Thoracic aorta (tissue), 2 donors: ENCODE results near the gene EPYC. TPM values are rescaled to one million over a fixed set of nuclear protein-coding genes. Genes with fewer than 3 reads are reported as not detected.
"Not testable (repeated sequence)": the region's sequence is repeated elsewhere in the genome, so short reads cannot be mapped to it uniquely, and the experiment has no call there.

Experiments
- ATAC-seq: fragments of 150-250 bp; one replicate; pipeline ENCODE4 v1.8.0; 2017; ENCODE audit warnings: low read depth; ENCODE audit not compliant: insufficient number of reproducible peaks, low FRiP score
- DNase-seq: peaks from one replicate; pipeline ENCODE4 v3.0.0-alpha.2; 2020; ENCODE audit warnings: low spot score
- H3K27ac ChIP-seq, 2 donors: fragments of 200-600 bp; sonication (generic); 1 replicate in 1 of 2; 2 replicates in 1 of 2; pipeline ENCODE4 v1.5.1; 2016; ENCODE audit warnings: mild to moderate bottlenecking in 2 of 2, moderate library complexity in 2 of 2
- H3K27me3 ChIP-seq: fragments of 200-600 bp; sonication (generic); replicated peaks from 2 replicates; pipeline ENCODE4 v1.6.0; 2016; ENCODE audit warnings: mild to moderate bottlenecking; ENCODE audit not compliant: insufficient read depth
- H3K36me3 ChIP-seq: fragments of 200-600 bp; sonication (generic); one replicate; pipeline ENCODE4 v1.5.1; 2016
- H3K4me1 ChIP-seq, 2 donors: fragments of 200-600 bp; sonication (generic); 1 replicate in 1 of 2; 2 replicates in 1 of 2; pipeline versions ENCODE4 v1.5.1 to v1.6.0; 2016; ENCODE audit warnings: low read depth in 2 of 2, mild to moderate bottlenecking in 1 of 2; ENCODE audit not compliant: control insufficient read depth in 1 of 2
- H3K4me3 ChIP-seq: fragments of 200-600 bp; sonication (generic); 2 replicates; pipeline ENCODE4 v1.5.1; 2016; ENCODE audit warnings: mild to moderate bottlenecking
- H3K9me3 ChIP-seq: fragments of 200-600 bp; sonication (generic); 2 replicates; pipeline ENCODE4 v1.5.1; 2016
- total RNA-seq, 2 donors: library from RNA; depleted of rRNA; stranded (reverse); fragments of >200 nt; gene quantifications; one replicate each; pipeline versions ENCODE4 v1.1.0 to v1.2.3, GENCODE V29; 2016
- TF ChIP-seq, protein P1 (sequence below): fragments of 200-600 bp; sonication (generic); IDR thresholded peaks from one replicate; pipeline ENCODE4 v1.5.1; 2019; ENCODE audit warnings: antibody characterized with exemption

EPYC gene
- total RNA-seq, 2 donors from 2014 or later, result not detected

DNA sequence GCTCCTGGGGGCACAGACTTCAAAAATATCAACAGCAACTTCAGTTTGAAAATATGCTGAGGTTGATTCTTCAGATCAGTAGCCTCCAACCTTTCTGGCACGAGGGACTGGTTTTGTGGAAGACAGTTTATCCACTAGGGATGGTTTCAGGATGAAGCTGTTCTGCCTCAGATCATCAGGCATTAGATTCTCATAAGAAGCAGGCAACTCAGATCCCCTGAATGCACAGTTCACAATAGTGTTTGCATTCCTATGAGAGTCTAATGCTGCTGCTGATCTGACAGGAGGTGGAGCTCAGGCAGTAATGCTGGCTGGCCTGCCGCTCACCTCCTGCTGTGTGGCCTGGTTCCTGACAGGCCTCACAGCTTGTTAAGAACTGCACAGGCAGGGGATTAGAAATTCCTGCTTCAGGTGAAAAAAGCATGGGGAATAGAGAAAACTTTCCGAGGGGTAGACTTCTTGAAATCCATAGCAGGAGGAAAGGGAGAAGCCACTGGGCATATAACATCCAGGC, 12.8 kb downstream of the EPYC start:
- TF ChIP-seq, protein P1, sequence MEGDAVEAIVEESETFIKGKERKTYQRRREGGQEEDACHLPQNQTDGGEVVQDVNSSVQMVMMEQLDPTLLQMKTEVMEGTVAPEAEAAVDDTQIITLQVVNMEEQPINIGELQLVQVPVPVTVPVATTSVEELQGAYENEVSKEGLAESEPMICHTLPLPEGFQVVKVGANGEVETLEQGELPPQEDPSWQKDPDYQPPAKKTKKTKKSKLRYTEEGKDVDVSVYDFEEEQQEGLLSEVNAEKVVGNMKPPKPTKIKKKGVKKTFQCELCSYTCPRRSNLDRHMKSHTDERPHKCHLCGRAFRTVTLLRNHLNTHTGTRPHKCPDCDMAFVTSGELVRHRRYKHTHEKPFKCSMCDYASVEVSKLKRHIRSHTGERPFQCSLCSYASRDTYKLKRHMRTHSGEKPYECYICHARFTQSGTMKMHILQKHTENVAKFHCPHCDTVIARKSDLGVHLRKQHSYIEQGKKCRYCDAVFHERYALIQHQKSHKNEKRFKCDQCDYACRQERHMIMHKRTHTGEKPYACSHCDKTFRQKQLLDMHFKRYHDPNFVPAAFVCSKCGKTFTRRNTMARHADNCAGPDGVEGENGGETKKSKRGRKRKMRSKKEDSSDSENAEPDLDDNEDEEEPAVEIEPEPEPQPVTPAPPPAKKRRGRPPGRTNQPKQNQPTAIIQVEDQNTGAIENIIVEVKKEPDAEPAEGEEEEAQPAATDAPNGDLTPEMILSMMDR, result no peak
- no peaks in the 10 kb centered on the region for H3K9me3 ChIP-seq
- no peaks in the 10 kb centered on the region for H3K4me1 ChIP-seq
- no peak overlapping the region for H3K27ac ChIP-seq
- H3K36me3 ChIP-seq, result no peaks in the 10 kb centered on the region
- ATAC-seq (no peak), DNase-seq (no peak)
- no peak overlapping the region for H3K4me3 ChIP-seq
- H3K27me3 ChIP-seq, result no peaks in the 10 kb centered on the region

DNA sequence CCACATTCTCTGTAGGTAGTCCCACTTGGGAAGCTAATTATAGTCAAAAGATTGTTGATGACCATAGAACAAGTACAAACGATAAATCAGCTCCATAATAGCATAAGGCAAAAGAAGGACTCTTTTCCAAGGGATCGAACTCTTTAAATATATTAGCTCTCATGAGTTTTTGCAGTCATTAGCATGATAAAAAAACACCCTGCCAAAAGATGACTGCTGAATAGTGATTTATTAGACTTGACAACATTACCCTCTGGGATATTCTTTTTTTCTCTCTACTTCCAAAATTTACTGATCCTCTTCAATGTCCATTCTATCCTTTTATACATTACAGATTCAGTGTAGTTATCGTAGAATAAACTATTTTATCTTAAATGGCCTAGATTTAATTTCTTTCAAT, 14.2 kb downstream of the EPYC start:
- no peak for ATAC-seq
- H3K4me1 ChIP-seq, result no peaks in the 10 kb centered on the region
- no peak overlapping the region for H3K27ac ChIP-seq
- H3K36me3 ChIP-seq, result no peaks in the 10 kb centered on the region
- H3K27me3 ChIP-seq, result no peaks in the 10 kb centered on the region
- no peak for DNase-seq
- TF ChIP-seq, protein P1, result no peak
- no peaks in the 10 kb centered on the region for H3K9me3 ChIP-seq
- H3K4me3 ChIP-seq, result no peak overlapping the region

DNA sequence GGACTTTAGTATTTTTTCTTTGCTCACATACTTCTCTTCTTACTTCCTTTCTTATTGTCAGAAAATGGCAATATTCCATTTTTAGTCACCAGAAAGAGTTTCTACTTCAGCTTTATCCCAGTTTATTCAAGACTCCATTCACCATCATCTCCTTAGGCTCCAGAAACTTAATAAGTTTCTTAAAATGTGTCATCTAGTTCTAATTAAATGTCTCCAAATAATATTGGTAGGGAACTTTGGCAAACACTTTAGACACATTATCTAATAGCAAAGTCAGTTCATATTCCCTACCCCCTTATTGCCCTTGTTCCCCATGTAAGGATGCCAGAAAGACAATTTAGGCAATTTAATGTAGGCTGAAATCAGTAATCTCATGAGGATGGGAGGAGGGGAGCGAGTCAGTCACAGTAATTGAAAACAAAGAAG, 15.1 kb downstream of the EPYC start:
- DNase-seq, result no peak
- TF ChIP-seq, protein P1, result no peak
- no peak for ATAC-seq
- Histone ChIP-seq H3K9me3 (no peaks in the 10 kb centered on the region), H3K27me3 (no peaks in the 10 kb centered on the region), H3K27ac (no peak overlapping the region), H3K4me1 (no peaks in the 10 kb centered on the region), H3K4me3 (no peak overlapping the region), H3K36me3 (no peaks in the 10 kb centered on the region)

DNA sequence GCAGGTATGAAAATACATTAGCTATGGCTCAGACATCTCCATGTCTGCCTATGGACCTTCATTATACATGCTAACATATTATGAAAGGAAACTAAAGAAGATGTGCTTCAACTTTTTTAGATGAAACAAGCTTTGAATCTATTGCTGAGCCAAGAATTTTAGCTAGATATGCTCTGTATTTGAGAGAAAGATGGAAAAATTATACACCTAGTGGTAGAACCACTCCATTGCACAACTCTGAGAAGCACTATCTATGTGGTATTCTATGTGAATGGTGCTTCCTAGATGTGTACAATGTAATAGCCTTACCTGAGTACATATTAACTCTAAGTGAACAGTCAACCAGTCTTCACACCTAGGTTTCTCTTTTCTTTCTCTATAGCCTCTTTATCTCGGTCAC, 17.3 kb downstream of the EPYC start:
- TF ChIP-seq, protein P1, result no peak
- H3K27ac ChIP-seq, result no peak overlapping the region
- H3K4me1 ChIP-seq, result no peaks in the 10 kb centered on the region
- H3K36me3 ChIP-seq, result no peaks in the 10 kb centered on the region
- H3K4me3 ChIP-seq, result no peak overlapping the region
- H3K27me3 ChIP-seq, result no peaks in the 10 kb centered on the region
- DNase-seq (no peak), ATAC-seq (no peak)
- H3K9me3 ChIP-seq, result no peaks in the 10 kb centered on the region

DNA sequence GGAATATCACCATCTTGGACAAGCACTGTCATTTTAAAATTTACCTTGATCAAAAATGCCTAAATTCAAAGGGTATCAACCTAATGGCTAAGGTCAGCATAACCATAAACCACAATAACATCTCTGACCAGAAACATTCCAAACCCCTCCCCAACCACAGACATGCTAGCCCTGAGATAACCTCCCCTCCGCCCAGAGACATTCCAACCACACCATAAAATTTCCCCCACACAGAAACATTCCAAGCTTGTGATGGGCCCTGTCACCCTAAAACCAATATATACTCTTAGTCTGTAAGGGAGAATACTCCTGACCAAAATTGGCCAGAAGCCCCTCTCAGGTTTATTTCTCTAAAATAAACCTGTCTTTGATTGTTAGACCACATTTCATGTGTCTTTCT, 17.7 kb downstream of the EPYC start:
- Histone ChIP-seq H3K4me1 (no peaks in the 10 kb centered on the region), H3K4me3 (no peak overlapping the region), H3K27me3 (no peaks in the 10 kb centered on the region), H3K9me3 (no peaks in the 10 kb centered on the region), H3K36me3 (no peaks in the 10 kb centered on the region), H3K27ac (no peak overlapping the region)
- DNase-seq, result no peak
- TF ChIP-seq, protein P1, result no peak
- no peak for ATAC-seq

DNA sequence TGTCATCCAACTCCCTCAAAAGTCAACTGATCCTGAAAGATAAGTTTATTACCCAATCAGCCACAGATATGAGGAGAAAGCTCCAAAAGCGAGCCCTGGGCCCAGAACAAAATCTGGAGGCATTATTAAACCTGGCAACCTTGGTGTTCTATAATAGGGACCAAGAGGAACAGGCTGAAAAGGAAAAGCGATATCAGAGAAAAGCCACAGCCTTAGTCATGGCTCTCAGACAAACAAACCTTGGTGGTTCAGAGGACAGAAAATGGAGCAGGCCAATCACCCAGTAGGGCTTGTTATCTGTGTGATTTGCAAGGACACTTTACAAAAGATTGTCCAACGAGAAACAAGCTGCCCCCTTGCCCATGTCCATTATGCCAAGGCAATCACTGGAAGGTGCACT, 19.4 kb downstream of the EPYC start:
- DNase-seq, H3K9me3 ChIP-seq, H3K27ac ChIP-seq, H3K4me1 ChIP-seq, ATAC-seq, H3K27me3 ChIP-seq, H3K36me3 ChIP-seq, H3K4me3 ChIP-seq: not testable (repeated sequence)
